ENCODE data around the gene STAB2.

STAB2 gene, protein sequence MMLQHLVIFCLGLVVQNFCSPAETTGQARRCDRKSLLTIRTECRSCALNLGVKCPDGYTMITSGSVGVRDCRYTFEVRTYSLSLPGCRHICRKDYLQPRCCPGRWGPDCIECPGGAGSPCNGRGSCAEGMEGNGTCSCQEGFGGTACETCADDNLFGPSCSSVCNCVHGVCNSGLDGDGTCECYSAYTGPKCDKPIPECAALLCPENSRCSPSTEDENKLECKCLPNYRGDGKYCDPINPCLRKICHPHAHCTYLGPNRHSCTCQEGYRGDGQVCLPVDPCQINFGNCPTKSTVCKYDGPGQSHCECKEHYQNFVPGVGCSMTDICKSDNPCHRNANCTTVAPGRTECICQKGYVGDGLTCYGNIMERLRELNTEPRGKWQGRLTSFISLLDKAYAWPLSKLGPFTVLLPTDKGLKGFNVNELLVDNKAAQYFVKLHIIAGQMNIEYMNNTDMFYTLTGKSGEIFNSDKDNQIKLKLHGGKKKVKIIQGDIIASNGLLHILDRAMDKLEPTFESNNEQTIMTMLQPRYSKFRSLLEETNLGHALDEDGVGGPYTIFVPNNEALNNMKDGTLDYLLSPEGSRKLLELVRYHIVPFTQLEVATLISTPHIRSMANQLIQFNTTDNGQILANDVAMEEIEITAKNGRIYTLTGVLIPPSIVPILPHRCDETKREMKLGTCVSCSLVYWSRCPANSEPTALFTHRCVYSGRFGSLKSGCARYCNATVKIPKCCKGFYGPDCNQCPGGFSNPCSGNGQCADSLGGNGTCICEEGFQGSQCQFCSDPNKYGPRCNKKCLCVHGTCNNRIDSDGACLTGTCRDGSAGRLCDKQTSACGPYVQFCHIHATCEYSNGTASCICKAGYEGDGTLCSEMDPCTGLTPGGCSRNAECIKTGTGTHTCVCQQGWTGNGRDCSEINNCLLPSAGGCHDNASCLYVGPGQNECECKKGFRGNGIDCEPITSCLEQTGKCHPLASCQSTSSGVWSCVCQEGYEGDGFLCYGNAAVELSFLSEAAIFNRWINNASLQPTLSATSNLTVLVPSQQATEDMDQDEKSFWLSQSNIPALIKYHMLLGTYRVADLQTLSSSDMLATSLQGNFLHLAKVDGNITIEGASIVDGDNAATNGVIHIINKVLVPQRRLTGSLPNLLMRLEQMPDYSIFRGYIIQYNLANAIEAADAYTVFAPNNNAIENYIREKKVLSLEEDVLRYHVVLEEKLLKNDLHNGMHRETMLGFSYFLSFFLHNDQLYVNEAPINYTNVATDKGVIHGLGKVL (N-terminal part only)

DNA sequence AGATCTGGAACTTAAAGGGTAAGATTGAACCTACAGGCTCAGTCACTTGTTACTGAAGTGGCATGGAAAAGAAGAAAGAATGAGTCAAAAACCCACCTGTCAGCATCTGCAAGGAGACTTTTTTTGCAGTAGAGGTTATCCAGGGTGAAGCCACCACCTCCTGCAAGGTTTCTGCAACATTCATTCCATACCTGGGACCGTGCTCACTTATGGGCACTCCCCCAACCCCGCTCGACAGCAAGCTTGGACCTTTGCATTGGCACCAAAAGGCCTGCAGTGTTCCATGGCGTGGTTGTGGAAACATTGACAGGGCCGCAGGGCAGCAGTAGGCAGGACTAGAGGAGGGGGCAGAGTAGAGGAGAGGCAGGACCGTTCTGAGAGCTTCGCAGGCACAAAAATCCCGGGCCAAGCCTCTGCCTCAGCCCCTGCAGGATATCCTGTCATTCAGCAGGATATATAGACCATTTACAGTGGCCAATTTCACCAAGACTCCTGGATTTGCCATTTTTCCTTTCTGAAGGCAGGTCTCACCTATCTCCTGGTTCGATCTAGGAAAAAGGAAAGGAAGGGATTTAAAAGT lies at the start of gene STAB2:
STAB2 (plus strand) TSS at position 483 of the 580 bp plus-strand sequence. CDS start 204 bp downstream, outside the sequence.
- H3K4me3 ChIP-seq (ENCODE audit: control insufficient read depth, low read depth, low read length), result no peak within 1 kb of the TSS
- TF ChIP-seq CTCF (IDR thresholded peaks at IDR 0.05; ENCODE audit: control insufficient read depth, insufficient read depth, low read depth, low read length, missing control alignments), result no peak
- no peak for DNase-seq (ENCODE audit: low read depth)

- no peak for DNase-seq (ENCODE audit: low read depth)
- TF ChIP-seq CTCF (IDR thresholded peaks at IDR 0.05; ENCODE audit: control insufficient read depth, insufficient read depth, low read depth, low read length, missing control alignments), result no peak
- no peak overlapping the region for H3K4me3 ChIP-seq (ENCODE audit: control insufficient read depth, low read depth, low read length)
These were observed 48.7 kb upstream of the STAB2 start for GRCh38 chr12:103538397-103538796.

GRCh38 chr12:103540319-103540718 lies 46.8 kb upstream of the STAB2 start:
- no peak for TF ChIP-seq CTCF (IDR thresholded peaks at IDR 0.05; ENCODE audit: control insufficient read depth, insufficient read depth, low read depth, low read length, missing control alignments)
- DNase-seq (ENCODE audit: low read depth), result no peak
- H3K4me3 ChIP-seq (ENCODE audit: control insufficient read depth, low read depth, low read length), result no peak overlapping the region

DNA sequence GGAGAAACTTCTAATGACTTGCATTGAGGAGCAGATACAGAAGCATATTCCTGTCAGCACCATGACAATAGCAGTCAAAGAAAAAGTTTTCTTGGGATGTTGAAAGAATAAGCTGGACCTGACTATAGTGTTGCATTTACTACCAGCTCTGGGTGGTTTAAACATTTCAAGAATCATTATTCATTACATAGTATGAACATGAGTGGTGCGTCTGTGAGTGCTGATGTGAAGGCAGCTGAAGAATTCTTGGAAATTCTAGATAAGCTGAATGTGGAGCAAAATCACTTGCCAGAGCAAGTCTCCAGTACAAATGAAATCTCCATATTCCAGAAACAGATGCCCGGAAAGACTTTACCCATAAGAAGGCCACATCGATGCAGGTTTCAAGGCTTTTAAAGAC lies 45.0 kb upstream of the STAB2 start:
- no peak for TF ChIP-seq CTCF (IDR thresholded peaks at IDR 0.05; ENCODE audit: control insufficient read depth, insufficient read depth, low read depth, low read length, missing control alignments)

GRCh38 chr12:103546959-103547358 lies 40.1 kb upstream of the STAB2 start:
- no peak for DNase-seq (ENCODE audit: low read depth)
- no peak for TF ChIP-seq CTCF (IDR thresholded peaks at IDR 0.05; ENCODE audit: control insufficient read depth, insufficient read depth, low read depth, low read length, missing control alignments)
- no peak overlapping the region for H3K4me3 ChIP-seq (ENCODE audit: control insufficient read depth, low read depth, low read length)

More for the DNA sequence above, 45.0 kb upstream of the STAB2 start:
- DNase-seq (ENCODE audit: low read depth), result no peak
- no peak overlapping the region for H3K4me3 ChIP-seq (ENCODE audit: control insufficient read depth, low read depth, low read length)

- DNase-seq (ENCODE audit: low read depth), result no peak
- no peak for TF ChIP-seq CTCF (IDR thresholded peaks at IDR 0.05; ENCODE audit: control insufficient read depth, insufficient read depth, low read depth, low read length, missing control alignments)
- no peak overlapping the region for H3K4me3 ChIP-seq (ENCODE audit: control insufficient read depth, low read depth, low read length)
These were observed 39.7 kb upstream of the STAB2 start for GRCh38 chr12:103547376-103547775.
